Pons (tissue), 1 donor: Measurements from ENCODE around the gene CHMP3.
"Not testable (repeated sequence)": the region's sequence is repeated elsewhere in the genome, so short reads cannot be mapped to it uniquely, and the experiment has no call there.

ENCODE experiments used
- DNase-seq: peaks from one replicate; pipeline ENCODE4 v3.0.0-alpha.2; 2016; ENCODE audit warnings: low spot score

Gene CHMP3

DNA sequence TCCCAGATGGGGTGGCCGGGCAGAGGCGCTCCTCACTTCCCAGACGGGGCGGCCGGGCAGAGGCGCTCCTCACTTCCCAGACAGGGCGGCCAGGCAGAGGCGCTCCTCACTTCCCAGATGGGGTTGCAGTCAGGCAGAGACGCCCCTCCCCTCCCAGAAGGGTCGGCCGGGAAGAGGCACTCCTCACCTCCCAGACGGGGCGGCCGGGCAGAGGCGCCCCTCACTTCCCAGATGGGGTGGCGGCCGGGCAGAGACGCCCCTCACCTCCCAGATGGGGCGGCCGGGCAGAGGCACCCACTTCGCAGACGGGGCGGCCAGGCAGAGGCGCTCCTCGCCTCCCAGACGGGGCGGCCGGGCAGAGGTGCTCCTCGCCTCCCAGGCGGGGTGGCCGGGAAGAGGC lies 13.8 kb downstream of the CHMP3 start:
- not testable (repeated sequence) for DNase-seq

DNA sequence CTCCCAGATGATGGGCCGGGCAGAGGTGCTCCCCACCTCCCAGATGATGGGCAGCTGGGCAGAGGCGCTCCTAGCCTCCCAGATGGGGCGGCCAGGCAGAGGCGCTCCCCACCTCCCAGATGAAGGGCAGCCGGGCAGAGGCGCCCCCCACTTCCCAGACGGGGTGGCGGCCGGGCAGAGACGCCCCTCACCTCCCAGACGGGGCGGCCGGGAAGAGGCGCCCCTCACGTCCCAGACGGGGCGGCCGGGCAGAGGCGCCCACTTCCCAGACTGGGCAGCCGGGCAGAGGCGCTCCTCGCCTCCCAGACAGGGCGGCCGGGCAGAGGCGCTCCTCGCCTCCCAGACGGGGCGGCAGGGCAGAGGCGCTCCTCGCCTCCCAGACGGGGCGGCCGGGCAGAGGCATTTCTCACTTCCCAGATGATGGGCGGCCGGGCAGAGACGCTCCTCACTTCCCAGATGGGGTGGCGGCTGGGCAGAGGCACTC lies 14.3 kb downstream of the CHMP3 start:
- DNase-seq = not testable (repeated sequence)

DNA sequence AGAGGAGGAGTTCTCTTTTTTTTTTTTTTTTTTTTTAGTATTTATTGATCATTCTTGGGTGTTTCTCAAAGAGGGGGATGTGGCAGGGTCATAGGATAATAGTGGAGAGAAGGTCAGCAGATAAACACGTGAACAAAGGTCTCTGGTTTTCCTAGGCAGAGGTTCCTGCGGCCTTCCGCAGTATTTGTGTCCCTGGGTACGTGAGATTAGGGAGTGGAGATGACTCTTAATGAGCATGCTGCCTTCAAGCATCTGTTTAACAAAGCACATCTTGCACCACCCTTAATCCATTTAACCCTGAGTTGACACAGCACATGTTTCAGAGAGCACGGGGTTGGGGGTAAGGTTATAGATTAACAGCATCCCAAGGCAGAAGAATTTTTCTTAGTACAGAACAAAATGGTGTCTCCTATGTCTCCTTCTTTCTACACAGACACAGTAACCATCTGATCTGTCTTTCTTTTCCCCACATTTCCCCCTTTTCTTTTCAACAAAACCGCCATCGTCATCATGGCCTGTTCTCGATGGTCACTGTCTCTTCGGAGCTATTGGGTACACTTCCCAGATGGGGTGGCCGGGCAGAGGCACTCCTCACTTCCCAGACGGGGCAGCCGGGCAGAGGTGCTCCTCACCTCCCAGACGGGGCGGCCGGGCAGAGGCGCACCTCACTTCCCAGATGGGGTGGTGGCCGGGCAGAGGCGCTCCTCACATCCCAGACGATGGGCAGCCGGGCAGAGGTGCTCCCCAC lies 14.9 kb downstream of the CHMP3 start:
- not testable (repeated sequence) for DNase-seq

DNA sequence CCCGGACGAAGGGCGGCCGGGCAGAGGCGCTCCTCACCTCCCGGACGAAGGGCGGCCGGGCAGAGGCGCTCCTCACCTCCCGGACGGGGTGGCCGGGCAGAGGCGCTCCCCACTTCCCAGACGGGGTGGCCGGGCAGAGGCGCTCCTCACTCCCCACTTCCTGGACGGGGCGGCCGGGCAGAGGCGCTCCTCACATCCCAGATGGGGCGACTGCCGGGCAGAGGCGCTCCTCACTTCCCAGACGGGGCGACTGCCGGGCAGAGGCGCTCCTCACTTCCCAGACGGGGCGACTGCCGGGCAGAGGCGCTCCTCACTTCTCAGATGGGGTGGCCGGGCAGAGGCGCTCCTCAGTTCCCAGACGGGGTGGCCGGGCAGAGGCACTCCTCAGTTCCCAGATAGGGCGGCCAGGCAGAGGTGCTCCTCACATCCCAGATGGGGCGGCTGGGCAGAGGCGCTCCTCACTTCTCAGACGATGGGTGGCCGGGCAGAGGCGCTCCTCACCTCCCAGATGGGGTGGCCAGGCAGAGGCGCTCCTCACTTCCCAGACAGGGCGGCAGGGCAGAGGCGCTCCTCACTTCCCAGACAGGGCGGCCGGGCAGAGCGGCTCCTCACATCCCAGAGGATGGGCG lies 17.8 kb downstream of the CHMP3 start:
- DNase-seq = not testable (repeated sequence)

DNA sequence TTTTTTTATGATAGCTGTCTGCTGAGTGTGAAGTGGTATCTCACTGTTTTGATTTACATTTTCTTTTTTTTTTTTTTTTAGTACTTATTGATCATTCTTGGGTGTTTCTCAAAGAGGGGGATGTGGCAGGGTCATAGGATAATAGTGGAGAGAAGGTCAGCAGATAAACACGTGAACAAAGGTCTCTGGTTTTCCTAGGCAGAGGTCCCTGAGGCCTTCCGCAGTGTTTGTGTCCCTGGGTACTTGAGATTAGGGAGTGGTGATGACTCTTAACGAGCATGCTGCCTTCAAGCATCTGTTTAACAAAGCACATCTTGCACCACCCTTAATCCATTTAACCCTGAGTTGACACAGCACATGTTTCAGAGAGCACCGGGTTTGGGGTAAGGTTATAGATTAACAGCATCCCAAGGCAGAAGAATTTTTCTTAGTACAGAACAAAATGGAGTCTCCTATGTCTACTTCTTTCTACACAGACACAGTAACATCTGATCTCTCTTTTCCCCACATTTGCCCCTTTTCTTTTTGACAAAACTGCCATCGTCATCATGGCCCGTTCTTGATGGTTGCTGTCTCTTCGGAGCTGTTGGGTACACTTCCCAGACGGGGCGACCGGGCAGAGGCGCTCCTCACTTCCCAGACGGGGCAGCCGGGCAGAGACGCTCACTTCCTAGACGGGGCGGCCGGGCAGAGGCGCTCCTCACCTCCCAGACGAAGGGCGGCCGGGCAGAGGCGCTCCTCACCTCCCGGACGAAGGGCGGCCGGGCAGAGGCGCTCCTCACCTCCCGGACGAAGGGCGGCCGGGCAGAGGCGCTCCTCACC lies 18.8 kb downstream of the CHMP3 start:
- DNase-seq = not testable (repeated sequence)

DNA sequence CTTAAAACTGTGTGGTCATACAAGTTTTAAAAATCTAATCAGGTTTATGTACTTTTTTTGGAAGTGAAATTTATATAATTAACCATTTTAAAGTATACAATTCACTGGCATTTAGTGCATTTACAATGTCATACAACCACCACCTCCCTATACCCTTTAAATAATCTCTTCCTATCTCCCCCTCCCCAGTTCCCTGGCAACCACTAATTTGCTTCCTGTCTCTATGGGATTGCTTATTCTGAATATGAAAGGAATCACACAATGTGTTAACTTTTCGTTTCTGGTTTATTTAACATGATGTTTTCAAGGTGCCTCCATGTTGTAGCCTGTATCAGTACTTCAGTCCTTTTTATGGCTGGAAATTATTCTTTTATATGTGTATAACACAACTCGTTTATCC lies 19.4 kb downstream of the CHMP3 start:
- no peak for DNase-seq

DNA sequence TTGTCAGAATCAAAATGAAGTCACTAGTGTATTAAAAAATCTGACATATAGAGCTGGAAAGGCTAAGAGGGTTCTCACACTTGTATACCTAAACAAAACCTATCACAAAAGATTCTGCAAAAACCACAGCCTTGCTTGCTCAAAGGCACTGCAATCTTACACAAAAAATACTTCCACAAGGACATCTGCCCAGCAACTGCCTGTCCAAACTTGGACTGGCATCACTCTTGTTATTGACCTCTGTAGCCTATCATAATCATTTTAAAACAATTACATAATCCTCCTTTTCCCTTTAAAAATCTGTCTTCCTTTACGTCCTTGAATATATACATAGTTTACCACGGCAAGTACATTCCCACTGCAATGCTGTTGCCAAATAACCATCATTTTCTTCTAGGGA lies 19.9 kb downstream of the CHMP3 start:
- DNase-seq = no peak

DNA sequence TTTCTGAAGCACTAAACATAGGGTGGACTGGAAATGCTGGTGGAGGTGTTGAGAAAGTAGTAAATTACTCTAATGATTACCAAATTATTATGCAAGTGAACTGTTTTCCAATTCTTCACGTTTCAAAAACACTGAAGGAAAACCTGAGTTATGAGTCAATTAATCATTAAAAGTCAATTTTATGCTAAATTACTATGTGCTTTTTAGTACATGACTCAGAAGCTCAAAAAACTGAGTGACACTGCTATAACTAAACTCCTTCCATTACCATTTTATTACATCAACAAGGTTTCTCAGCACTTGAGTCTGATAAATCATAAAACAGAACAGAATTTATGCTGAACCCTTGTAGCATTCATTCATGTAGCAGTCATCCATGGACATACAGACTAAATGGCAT lies 20.4 kb downstream of the CHMP3 start:
- DNase-seq = no peak

DNA sequence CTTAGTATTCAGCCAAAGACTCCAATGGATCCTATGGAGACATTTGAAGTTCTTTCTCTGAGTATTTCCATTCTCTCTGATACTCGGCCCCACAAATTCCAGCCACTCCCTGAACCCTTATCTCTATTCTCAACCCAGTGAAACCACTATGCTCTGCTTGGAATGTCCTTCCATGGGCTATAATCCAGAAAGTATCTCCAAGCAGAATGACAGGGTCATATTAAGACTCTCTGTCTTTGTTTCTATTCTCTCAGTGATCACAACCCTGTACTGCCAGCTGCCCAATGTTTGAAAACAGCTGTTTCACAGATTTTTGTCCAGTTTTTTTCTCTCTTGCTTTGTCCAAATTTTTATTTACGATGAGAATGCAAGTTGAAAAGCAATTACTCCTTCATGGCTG lies 21.9 kb downstream of the CHMP3 start:
- DNase-seq = no peak

DNA sequence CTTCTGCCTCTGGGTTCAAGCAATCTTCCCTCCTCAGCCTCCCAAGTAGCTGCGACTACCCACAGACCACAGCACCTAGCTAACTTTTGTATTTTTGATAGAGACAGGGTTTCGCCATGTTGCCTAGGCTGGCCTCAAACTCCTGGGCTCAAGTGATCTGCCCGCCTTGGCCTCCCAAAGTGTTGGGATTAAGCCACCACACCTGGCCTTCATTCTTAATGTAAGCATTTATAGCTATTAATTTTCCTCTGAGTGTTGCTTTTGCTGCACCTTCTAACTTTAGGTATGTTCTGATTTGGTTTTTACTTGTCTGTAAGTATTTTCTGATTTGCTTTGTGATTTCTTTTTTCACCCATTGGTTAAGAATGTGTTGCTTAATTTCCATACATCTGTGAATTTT lies 29.7 kb downstream of the CHMP3 start:
- no peak for DNase-seq

DNA sequence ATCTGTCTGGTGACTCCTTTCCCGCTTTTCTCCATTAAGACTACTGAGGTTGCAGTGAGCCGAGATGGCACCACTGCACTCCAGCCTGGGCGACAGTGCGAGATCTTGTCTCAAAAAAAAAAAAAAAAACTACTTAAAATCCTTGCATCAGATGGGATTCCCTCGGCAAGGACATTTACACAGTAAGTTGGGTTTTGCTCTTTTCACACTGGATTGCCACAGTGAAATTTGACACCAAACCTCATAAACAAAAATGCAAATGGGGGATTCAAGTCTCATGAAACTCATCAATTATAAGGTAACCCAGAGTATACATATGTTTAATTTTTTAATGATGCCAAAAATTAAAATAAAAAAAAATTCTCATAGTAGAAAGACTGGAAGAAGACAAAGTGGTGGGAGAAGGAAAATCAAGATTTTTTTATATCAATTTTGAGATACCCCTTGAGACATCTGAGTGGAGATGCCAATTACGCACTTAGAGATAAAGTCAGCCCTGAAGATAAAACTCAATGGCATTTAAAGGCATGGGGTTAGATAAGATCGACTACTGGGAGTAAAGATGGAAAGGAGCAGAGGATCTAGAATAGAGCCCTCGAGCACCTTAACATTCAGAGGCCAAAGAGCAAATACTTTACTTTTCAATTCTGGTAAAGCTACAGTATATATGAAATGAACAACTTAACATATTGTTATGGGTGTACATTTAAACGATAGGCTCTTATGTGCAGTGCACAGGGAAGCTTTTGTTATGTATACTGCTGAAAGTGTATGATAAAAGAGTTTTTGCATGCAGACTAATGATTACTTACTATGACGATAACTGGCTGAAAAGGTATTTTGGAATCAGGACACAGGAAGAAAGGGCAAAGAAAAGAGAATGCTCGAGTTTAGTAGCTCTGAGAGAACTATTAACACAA lies 37.6 kb downstream of the CHMP3 start:
- no peak for DNase-seq

DNA sequence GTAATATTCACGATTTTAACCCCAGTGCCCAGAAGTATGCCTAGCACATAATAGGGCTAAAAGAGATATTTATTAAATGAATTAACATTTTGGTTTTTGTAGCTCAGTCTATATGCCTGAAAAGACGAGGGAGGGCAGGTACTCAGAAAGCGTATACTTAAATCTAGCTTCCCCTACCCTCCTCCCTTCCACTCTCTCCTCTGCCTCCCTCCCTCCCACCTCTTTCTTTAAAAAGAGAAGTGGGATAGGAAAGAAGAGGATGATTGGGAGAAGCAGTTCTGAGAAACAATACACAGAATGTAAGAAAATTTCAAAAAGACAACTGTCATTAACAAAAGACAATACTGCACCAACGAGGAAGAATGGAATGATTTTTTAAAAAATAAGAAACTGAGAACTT lies 39.8 kb downstream of the CHMP3 start:
- no peak for DNase-seq

DNA sequence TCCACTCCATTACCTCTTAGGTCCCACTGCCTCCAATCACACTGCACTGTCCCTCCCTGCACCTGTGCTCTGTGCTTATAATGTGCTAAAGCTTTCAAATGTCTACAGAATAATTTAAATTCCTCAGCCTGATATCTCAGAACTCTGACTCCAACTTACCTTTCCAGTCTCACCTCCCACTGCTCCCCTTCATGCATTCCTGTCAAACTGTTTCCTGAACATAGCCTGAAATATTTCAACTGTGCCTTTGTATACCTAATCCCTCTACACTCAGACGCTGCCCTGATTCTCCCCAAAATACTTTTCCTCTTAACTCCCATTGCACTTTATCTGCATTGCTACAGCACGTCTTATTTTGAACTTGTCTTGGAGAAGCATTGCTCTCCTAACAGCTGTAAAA lies 40.5 kb downstream of the CHMP3 start:
- no peak for DNase-seq

DNA sequence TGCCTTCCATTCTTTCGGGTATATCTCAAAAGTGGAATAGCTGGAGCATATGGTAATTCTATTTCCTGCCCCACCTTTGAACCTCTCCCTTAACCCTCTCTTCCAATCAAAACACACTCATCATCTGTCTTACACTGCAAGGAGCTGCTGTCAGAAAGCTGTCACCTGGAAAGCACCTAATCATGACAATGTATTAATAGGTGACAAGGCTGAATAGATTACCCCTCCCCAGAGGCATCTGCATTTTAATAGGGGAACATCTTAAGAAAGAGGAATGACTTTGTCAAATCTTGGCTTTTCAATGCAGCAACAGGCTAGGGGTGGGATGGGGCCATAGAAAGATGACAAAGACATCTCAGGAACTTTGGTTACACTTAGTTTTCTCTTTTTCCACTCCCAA lies 41.3 kb downstream of the CHMP3 start:
- no peak for DNase-seq

DNA sequence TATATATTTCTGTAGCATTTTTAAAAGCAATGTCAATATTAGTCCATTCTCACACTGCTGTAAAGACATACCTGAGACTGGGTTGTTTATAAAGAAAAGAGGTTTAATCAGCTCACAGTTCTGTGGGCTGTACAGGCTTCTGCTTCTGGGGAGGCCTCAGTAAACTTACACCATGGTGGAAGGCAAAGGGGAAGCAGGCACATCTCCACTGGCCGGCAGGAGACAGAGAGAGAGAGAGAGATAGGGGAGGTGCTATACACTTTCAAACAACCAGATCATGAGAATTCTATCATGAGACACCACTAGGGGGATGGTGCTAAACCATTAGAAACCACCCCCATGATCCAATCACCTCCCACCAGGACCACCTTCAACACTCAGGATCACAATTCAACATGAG lies 43.1 kb downstream of the CHMP3 start:
- DNase-seq = no peak

DNA sequence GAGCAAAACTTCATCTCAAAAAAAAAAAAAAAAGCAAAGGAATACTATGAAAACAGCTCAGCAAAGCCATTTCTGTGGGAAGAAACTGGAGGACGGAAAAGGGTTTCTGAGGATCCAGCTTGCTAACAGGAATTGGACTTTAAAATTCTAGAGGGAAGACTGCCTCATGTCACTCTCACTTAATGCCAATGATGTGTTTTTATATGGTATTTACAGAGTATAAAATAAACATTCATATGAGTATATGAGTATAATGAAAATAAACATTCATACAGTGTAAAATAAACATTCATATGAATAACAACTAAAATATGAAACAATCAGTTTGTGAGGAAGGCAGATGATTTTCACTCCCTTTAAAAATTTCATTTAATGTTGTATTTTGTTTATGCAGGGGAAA lies 43.9 kb downstream of the CHMP3 start:
- no peak for DNase-seq

DNA sequence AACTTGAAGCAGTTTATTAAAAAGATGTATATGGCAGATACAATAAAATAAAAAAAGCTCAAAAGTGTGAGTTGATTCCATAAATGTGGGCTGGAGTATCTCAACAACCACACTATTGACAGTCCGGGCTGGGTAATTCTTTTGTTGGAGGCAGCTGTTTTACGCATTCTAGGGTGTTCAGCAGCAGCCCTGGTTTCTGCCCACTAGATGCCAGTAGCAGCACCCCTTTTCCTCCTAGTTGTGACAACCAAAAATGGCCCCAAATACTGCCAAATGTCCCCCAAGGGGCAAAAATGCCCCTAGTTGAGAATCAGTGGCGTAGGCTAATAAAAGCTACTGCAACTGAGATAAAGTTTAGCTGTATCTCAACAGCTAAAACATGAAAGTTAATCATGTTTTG lies 44.8 kb downstream of the CHMP3 start:
- DNase-seq = peak; percentile 65

DNA sequence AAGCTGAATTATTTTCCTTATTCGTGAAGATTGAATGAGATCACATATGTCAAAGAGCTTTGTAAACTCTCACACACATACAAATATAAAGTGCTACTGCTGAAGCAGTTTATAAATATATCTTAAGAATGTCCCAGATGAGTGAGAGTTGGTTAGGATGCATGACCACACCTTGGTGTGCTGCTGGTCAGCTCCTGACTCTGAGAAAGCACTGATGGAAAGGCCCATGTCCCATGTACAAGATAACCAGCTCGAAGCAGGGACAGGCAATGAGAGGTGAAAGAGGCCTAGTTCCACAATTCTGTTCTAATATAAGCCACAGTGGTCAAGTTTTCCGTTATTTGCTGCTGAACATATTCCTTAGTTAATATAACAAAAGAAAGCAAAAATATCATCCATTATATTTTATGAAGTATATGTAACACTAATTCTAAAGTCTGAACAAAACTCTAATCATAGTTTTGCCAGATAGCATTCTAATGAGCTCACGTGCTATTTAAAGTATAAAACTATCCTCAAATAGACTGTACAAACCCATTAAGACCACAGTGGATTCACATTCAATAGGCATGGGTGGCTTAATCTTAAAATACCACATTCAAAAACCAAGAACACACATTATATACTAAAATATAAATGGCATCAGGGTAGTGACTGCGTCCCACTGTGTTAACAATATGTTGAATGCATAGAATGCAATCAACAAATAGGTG lies 49.1 kb downstream of the CHMP3 start:
- DNase-seq = no peak

DNA sequence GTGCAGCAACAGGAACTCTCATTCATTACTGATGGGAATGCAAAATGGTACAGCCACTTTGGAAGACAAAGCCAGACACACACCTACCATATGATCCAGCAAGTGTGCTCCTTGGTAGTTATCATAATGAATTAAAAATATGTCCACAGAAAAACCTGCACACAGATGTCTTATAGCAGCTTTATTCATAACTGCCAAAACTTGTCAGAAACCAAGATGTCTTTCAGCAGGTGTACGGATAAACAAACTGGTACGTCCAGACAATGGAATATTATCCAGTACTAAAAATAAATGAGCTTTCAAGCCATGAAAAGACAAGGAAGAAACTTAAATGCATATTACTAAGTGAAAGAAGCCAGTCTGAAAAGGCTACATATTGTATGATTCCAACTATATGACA lies 50.4 kb downstream of the CHMP3 start:
- DNase-seq = no peak

DNA sequence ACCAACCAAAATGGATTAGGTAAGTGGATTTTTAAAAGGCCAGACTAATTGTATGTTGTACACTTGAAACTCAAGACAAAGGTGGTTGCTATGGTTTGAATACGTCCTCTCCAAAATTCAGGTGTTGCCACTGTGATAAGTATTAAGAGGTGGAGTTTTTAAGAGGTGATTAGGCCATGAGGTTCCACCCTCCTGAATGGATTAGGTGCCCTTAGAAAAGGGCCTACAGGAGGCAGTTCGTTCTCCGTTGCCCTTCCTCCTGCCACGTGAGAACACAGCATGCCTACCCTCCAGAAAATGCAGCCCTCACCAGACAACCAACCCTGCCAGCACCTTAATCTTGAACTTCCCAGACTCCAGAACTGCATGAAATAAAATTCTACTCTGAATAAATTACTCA lies 51.2 kb downstream of the CHMP3 start:
- DNase-seq = no peak

DNA sequence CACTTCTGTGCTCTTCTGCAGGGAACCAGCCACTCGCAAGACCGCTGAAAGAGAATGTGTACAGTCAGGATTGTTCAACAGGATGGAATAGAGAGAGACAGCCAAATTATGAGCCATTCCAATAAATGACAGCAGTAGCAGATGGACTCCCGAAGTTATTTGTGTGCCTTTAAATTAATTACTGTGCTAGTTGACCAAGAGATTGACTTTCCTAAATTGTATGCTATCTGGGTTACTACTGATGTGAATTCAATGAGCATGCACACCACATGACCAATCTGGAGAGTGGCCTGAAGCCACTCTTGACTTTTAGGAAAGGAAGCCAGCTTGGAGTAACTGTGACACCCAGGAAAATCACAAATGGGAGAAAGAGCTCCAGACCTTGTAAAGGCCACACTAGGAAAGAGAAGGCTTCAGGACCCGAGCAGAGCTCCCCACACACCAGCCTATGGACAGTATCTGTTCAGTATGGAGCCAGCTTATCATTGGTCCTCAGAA lies 52.8 kb downstream of the CHMP3 start:
- DNase-seq = no peak
